ENCODE data around the gene DYNC2H1. TPM values are rescaled to one million over a fixed set of nuclear protein-coding genes. Genes with fewer than 3 reads are reported as not detected.

Gene DYNC2H1
- total RNA-seq, 1 donor from 2014 or later: 7.2 TPM

GRCh38 chr11:103471546-103471945 is 362.3 kb downstream of the DYNC2H1 start:
- Mint-ChIP-seq H3K4me3 (ENCODE audit: unreplicated experiment) (no peak overlapping the region), H3K9me3 (ENCODE audit: low read depth) (no peaks in the 10 kb centered on the region), H3K36me3 (ENCODE audit: low read depth) (peaks cover 7% of the 10 kb centered on the region), H3K27ac (ENCODE audit: unreplicated experiment) (no peak overlapping the region), H3K4me1 (ENCODE audit: low read depth) (no peaks in the 10 kb centered on the region), H3K27me3 (ENCODE audit: low read depth) (no peaks in the 10 kb centered on the region)
- TF ChIP-seq CTCF (IDR thresholded peaks at IDR 0.05): no peak
- DNase-seq (ENCODE audit: low spot score): no peak

- no peaks in the 10 kb centered on the region for H3K4me1 Mint-ChIP-seq (ENCODE audit: low read depth)
- H3K36me3 Mint-ChIP-seq (ENCODE audit: low read depth): peaks cover 1% of the 10 kb centered on the region
- no peaks in the 10 kb centered on the region for H3K9me3 Mint-ChIP-seq (ENCODE audit: low read depth)
- H3K4me3 Mint-ChIP-seq (ENCODE audit: unreplicated experiment): no peak overlapping the region
- H3K27me3 Mint-ChIP-seq (ENCODE audit: low read depth): no peaks in the 10 kb centered on the region
- no peak for TF ChIP-seq CTCF (IDR thresholded peaks at IDR 0.05)
- no peak for DNase-seq (ENCODE audit: low spot score)
- no peak overlapping the region for H3K27ac Mint-ChIP-seq (ENCODE audit: unreplicated experiment)
Observed at GRCh38 chr11:103476874-103477273, 367.6 kb downstream of the DYNC2H1 start.

GRCh38 chr11:103480421-103480820 is 371.2 kb downstream of the DYNC2H1 start:
- DNase-seq (ENCODE audit: low spot score): no peak
- H3K27ac Mint-ChIP-seq (ENCODE audit: unreplicated experiment): no peak overlapping the region

GRCh38 chr11:103483996-103484395 is 374.8 kb downstream of the DYNC2H1 start:
- no peak overlapping the region for H3K27ac Mint-ChIP-seq (ENCODE audit: unreplicated experiment)
- no peak for TF ChIP-seq CTCF (IDR thresholded peaks at IDR 0.05)
- peaks cover 3% of the 10 kb centered on the region for H3K4me1 Mint-ChIP-seq (ENCODE audit: low read depth)
- no peak for DNase-seq (ENCODE audit: low spot score)
- H3K4me3 Mint-ChIP-seq (ENCODE audit: unreplicated experiment): no peak overlapping the region
- H3K9me3 Mint-ChIP-seq (ENCODE audit: low read depth): no peaks in the 10 kb centered on the region
- no peaks in the 10 kb centered on the region for H3K36me3 Mint-ChIP-seq (ENCODE audit: low read depth)
- no peaks in the 10 kb centered on the region for H3K27me3 Mint-ChIP-seq (ENCODE audit: low read depth)

More at GRCh38 chr11:103480421-103480820, 371.2 kb downstream of the DYNC2H1 start:
- no peaks in the 10 kb centered on the region for H3K9me3 Mint-ChIP-seq (ENCODE audit: low read depth)
- H3K4me3 Mint-ChIP-seq (ENCODE audit: unreplicated experiment): no peak overlapping the region
- TF ChIP-seq CTCF (IDR thresholded peaks at IDR 0.05): no peak
- no peaks in the 10 kb centered on the region for H3K27me3 Mint-ChIP-seq (ENCODE audit: low read depth)
- peaks cover 3% of the 10 kb centered on the region for H3K4me1 Mint-ChIP-seq (ENCODE audit: low read depth)
- H3K36me3 Mint-ChIP-seq (ENCODE audit: low read depth): no peaks in the 10 kb centered on the region

- no peaks in the 10 kb centered on the region for H3K9me3 Mint-ChIP-seq (ENCODE audit: low read depth)
- no peak for DNase-seq (ENCODE audit: low spot score)
- no peak overlapping the region for H3K27ac Mint-ChIP-seq (ENCODE audit: unreplicated experiment)
- no peaks in the 10 kb centered on the region for H3K36me3 Mint-ChIP-seq (ENCODE audit: low read depth)
- no peak overlapping the region for H3K4me3 Mint-ChIP-seq (ENCODE audit: unreplicated experiment)
- H3K4me1 Mint-ChIP-seq (ENCODE audit: low read depth): peaks cover 3% of the 10 kb centered on the region
- no peak for TF ChIP-seq CTCF (IDR thresholded peaks at IDR 0.05)
- no peaks in the 10 kb centered on the region for H3K27me3 Mint-ChIP-seq (ENCODE audit: low read depth)
Observed at GRCh38 chr11:103484545-103484944, 375.3 kb downstream of the DYNC2H1 start.
